GM18870 (cell line): Measurements from ENCODE around the gene SLC25A52.
A peak's percentile ranks its signal among the peaks of the same experiment; 100 is the strongest.
"Not testable (repeated sequence)": the region's sequence is repeated elsewhere in the genome, so short reads cannot be mapped to it uniquely, and the experiment has no call there.

ENCODE experiments used
- ATAC-seq: cut with Tn5 transposase; IDR thresholded peaks from one replicate; pipeline ENCODE4 v1.9.1; 2021; ENCODE audit warnings: moderate library complexity; ENCODE audit not compliant: unreplicated experiment

SLC25A52 gene

GRCh38 chr18:31741097-31741735 lies 19.5 kb downstream of the SLC25A52 start:
- ATAC-seq: no peak

DNA sequence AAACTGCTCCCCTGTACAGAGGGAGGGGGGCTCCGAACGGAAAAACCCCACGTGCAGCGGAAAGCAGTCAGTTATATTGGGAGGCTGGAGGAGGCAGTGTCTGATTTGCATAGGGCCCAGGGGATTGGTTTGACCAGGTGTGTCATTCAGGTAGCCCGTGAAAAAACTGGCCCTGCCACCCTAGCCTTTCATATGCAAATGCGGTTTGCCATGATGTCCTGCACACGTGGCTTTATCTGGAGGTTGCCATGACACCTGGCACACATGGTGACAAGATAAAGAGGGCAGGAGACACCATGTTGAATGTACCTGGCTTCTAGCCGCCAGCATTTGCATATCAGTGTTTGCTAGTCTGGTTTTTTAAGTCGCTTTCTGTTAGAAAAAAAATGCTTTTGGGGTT lies 20.5 kb downstream of the SLC25A52 start:
- no peak for ATAC-seq

DNA sequence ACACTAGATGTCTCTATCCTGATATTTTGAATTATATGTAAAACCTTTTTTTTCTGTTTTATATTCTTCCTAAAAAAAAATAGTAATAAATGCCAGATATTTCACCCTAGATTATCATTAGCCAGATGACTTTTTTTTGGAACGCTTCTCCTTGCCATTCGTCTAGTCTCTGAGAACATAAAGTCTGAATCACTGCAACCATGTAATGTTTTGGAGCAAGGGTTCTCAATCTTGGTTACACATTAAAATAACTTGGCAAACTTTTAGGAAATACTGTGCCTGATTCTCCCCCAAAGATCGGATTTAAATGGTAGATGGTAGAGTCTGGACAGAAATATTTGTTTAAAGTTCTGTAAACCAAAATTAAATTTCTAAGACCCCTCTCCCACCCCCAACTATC lies 21.0 kb downstream of the SLC25A52 start:
- ATAC-seq: no peak

DNA sequence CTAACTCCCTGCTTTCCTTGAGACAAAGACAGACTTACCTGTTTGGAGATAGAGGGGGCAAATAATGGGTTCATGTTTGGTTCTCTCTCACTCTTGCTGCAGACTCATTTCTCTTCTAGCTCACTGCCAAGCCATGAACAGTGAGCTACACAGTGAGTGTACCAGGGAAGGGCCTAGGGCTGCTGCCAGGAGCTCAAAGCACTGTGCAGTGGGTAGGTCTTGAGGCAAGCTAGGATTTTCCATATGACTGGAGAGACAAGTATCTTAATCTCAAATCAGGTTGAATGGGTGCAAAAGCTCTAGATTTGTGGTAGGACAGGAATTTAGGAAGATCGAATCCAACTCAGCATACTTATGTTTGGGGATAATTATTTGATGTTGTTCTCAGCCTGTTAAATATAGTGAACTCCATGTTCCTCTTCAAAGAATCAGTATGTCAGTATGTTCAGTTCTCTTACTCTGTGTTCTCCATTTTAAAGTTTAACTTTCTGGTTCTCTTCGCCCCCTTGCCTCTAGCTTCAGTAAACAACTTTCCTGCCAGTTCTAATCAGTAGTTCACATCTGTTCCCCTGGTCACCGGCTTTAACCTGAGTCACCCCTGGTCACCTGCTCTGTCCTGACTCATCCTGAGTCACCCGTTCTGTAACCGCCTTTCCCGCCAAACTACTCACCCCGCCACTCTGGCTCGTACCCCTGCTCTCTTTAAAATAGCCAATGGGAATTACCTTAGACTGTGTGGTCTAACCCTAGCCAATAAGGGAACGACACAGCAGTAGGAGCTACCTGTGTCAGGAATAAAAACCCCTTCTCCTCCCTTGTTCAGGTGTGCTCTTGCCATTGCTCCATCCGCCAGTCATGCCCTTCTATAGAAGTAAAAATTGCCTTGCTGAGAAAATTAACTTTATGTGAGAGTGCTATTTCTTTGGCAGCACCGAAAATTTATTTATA lies 21.9 kb downstream of the SLC25A52 start:
- no peak for ATAC-seq

GRCh38 chr18:31736630-31737029 lies 24.1 kb downstream of the SLC25A52 start:
- no peak for ATAC-seq

- ATAC-seq: no peak
These were observed 29.1 kb downstream of the SLC25A52 start for GRCh38 chr18:31731628-31732027.

DNA sequence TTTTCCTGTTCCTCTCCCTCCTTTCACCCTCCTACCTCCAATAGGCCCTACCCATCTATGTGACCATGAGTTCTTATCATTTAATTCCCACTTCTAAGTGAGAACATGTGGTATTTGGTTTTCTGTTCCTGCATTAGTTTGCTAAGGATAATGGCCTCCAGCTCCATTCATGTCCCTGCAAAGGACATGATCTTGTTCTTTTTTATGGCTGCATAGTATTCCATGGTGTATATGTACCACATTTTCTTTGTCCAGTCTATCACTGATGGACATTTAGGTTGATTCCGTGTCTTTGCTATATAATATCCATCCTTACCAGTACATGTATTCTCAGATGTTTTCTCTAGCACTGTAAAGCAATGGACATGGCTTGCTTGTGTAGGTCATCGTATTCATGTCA lies 31.5 kb downstream of the SLC25A52 start:
- ATAC-seq: not testable (repeated sequence)

DNA sequence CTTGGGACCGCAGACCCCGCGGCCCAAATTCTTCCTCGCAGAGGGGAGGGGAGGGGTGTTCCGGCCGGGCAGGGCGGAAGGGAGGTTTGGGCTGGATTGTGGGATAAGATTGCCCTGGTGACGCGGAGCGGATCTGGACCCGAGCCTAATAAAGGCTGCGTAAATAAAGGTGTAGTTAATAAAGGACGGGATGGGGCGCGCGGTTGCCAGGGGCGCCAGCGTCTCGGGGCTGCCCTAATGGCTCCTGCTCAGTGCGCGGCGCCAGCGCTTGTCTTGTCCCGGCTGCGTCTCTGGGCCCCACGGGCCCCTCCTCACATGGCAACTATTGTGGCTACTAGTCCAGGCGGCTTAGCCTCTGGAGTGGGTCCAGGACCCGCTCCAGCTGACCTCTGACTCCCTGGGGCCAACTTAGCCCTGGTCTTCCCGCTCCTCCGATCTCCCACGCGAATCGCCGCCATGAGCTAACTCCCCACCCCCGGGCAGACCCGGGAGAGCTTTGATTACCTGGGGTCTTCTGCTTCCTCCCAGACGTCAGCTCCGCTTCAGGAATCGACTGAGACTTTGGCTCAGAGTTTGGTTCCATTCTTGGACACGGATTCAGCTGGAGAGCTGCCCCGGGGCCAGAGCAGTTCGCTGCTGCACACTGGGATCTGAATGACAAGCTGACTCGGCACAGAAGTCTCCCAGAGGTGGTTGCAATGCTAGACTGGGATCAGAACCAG lies 36.5 kb downstream of the SLC25A52 start:
- no peak for ATAC-seq

DNA sequence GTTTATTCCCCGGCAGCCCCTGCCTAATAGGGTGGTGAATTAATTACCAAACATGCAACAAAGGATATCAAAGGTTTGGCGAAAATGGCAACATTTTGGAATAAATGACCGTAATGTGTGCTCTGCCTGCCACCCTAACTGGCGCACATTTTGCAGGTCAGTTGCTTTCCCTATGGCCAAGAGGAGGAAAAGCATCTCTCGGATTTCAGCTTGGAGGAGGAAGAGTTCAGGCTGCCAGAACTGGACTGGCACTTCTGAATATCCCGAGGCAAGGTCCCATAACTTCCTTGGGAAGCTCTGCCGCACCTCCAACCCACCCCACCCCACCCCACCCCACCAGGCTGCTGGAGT lies 37.1 kb downstream of the SLC25A52 start:
- ATAC-seq: no peak

DNA sequence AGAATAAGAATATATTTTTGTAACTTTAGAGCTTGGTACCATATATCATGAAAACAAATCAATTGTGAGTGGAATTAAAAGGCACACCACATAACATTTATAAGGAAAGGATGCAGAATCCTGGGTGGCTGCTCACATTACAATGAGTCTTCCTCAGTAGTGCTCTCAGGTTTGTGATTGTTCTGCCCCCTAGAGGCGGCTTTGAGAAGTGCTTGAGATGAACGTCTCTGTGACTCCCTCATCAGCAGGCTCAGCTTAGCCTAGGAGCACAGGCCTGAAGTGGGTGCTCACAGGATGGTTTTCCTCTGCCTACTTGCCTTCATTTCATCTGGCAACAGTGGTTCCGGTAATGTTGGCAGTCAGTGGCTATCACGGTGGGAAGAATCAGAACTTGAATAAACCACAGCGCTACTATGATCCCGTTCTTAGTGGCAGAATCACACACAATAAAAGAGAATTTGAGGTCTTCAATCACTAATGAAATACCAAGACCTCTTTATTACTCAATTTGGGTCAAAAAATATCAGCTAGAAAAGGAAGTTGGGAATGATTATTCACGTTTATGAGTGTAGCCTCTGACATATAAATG lies 38.2 kb downstream of the SLC25A52 start:
- peak; percentile 97 for ATAC-seq

DNA sequence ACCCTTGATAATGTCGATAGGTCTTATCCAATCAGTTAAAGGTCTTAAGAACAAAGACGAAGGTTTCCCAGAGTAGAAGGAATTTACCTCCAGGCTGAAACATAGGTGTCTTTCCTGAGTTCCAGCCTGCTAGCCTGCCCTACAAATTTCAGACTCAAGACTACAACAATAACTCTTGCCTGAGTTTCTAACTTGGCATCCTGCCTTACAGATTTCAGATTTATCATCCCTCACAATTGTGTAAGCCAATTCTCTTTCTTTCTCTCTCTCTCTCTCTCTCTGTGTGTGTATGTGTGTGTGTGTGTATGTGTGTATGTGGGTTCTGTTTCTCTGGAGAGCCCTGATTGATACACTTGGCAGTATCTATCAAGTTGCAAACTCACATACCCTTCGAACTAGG lies 39.1 kb downstream of the SLC25A52 start:
- ATAC-seq: no peak

DNA sequence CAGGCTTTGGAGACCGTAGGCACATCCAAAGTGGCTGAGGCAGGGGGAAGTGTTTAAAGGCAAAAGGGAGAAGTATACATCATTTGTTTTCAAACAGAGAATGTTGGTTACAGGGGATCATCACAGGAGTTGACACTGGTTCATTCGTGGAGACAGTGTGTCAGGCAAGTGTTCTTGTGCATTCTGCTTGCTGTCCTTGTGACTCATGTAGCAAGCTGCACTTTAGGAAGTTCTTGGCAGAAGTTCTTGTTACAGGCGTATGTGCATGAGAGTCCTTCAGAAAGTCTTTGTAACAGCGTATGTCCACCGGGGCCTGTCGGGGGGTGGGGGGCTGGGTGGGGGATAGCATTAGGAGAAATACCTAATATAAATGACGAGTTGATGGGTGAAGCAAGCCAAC lies 39.8 kb downstream of the SLC25A52 start:
- ATAC-seq: no peak

- ATAC-seq: no peak
These were observed 41.2 kb downstream of the SLC25A52 start for GRCh38 chr18:31719363-31720006.

DNA sequence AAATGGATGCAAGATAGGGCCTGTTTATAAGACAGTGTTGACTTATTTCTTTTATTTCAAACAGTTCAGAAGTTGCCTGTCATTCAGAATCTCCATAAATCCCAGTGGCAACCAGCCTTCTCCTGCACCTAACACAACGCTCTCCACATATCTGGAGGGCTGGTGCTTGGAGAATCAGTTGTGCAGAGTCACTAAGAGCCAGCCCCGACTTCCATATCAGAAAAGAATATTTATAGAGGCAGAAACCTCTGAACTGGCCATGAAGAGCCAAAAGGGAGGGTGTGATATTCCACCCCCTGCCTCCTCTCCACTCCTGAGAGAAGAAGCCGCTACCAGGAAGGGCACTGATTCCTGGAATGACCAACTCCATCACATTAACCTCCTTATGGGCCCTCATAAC lies 42.3 kb downstream of the SLC25A52 start:
- no peak for ATAC-seq

- peak; percentile 69 for ATAC-seq
These were observed 44.3 kb downstream of the SLC25A52 start for GRCh38 chr18:31716362-31716761.

- ATAC-seq: no peak
These were observed 49.1 kb downstream of the SLC25A52 start for GRCh38 chr18:31711365-31712172.

GRCh38 chr18:31710826-31711225 lies 49.9 kb downstream of the SLC25A52 start:
- no peak for ATAC-seq
